GM23248 (cell line): Measurements from ENCODE around the gene GABBR2. TPM values are rescaled to one million over a fixed set of nuclear protein-coding genes. Genes with fewer than 3 reads are reported as not detected.

Source experiments
- DNase-seq: peaks from one replicate; pipeline ENCODE4 v3.0.0-alpha.2; 2015
- H2AFZ ChIP-seq: fragments of 200-600 bp; sonication (generic); 2 replicates; pipeline ENCODE4 v1.6.1; 2016; ENCODE audit warnings: antibody characterized with exemption
- H3F3A ChIP-seq: fragments of 200-600 bp; sonication (generic); 2 replicates; pipeline ENCODE4 v1.6.1; 2016; ENCODE audit warnings: mild to moderate bottlenecking, antibody characterized with exemption, mixed run types; ENCODE audit not compliant: insufficient read depth
- H3K27ac ChIP-seq: fragments of 200-600 bp; sonication (generic); 2 replicates; pipeline ENCODE4 v1.5.1; 2016; ENCODE audit warnings: mild to moderate bottlenecking
- H3K27me3 ChIP-seq: fragments of 200-600 bp; sonication (generic); replicated peaks from 2 replicates; pipeline ENCODE4 v1.6.1; 2016; ENCODE audit warnings: mild to moderate bottlenecking; ENCODE audit not compliant: insufficient read depth
- H3K36me3 ChIP-seq: fragments of 200-600 bp; sonication (generic); 2 replicates; pipeline ENCODE4 v1.6.1; 2016; ENCODE audit warnings: low read depth, mild to moderate bottlenecking
- H3K4me1 ChIP-seq: fragments of 200-600 bp; sonication (generic); 2 replicates; pipeline ENCODE4 v1.6.1; 2016; ENCODE audit warnings: mild to moderate bottlenecking; ENCODE audit not compliant: insufficient read depth
- H3K4me2 ChIP-seq: fragments of 200-600 bp; sonication (generic); one replicate; pipeline ENCODE4 v1.6.1; 2016; ENCODE audit warnings: mild to moderate bottlenecking; ENCODE audit not compliant: unreplicated experiment
- H3K4me3 ChIP-seq: fragments of 200-600 bp; sonication (generic); 2 replicates; pipeline ENCODE4 v1.5.1; 2016; ENCODE audit warnings: mild to moderate bottlenecking
- H3K79me2 ChIP-seq: fragments of 200-600 bp; sonication (generic); 2 replicates; pipeline ENCODE4 v1.6.1; 2016; ENCODE audit warnings: mild to moderate bottlenecking; ENCODE audit not compliant: insufficient read depth
- H3K9ac ChIP-seq: fragments of 200-600 bp; sonication (generic); 2 replicates; pipeline ENCODE4 v1.6.1; 2016; ENCODE audit warnings: mild to moderate bottlenecking
- H3K9me2 ChIP-seq: fragments of 200-600 bp; sonication (generic); 2 replicates; pipeline ENCODE4 v1.6.1; 2016; ENCODE audit warnings: mixed run types, mild to moderate bottlenecking, moderate library complexity; ENCODE audit not compliant: insufficient read depth
- H3K9me3 ChIP-seq: fragments of 200-600 bp; sonication (generic); one replicate; pipeline ENCODE4 v1.6.1; 2017; ENCODE audit warnings: low read depth
- H4K20me1 ChIP-seq: fragments of 200-600 bp; sonication (generic); 2 replicates; pipeline ENCODE4 v1.6.0; 2016; ENCODE audit not compliant: insufficient read depth
- EZH2 ChIP-seq: fragments of 200-600 bp; sonication (generic); IDR thresholded peaks from 2 replicates; pipeline ENCODE4 v1.6.1; 2018; ENCODE audit warnings: antibody characterized with exemption, mild to moderate bottlenecking; ENCODE audit not compliant: insufficient read depth, poor library complexity, severe bottlenecking
- EZH2phosphoT487 ChIP-seq: fragments of 200-600 bp; sonication (generic); IDR thresholded peaks from 2 replicates; pipeline ENCODE4 v1.6.1; 2018; ENCODE audit warnings: antibody characterized with exemption, moderate library complexity, mild to moderate bottlenecking, low read depth; ENCODE audit not compliant: insufficient read depth
- WGBS, 2 experiments: methylation state at CpG; one replicate each; pipeline ENCODE4 v1.1.6; 2015 to 2017; ENCODE audit warnings: low lambda C conversion rate in 2 of 2, low coverage in 1 of 2; ENCODE audit errors: missing lambda C conversion rate in 2 of 2; 5-methylcytosine and 5-hydroxymethylcytosine counted together
- in situ Hi-C: fragments of 300-500 bp; cut with MboI; formaldehyde crosslinking; loops from 2 replicates; pipeline ENCODE4 v1.15.0; 2020
- polyA plus RNA-seq: library from polyadenylated mRNA; unstranded; fragments of >200 nt; fragmentation: Nextera tagmentation; extraction: Ambion mirVana; gene quantifications from 2 replicates; pipeline ENCODE4 v1.2.1, GENCODE V29; 2016
- total RNA-seq: library from RNA; depleted of rRNA; stranded (reverse); fragments of >200 nt; shearing (Covaris generic); gene quantifications from 2 replicates; pipeline ENCODE4 v1.2.3, GENCODE V29; 2014

Gene GABBR2
- total and polyA plus RNA-seq, 2 experiments from 2014 or later, result 7.5 to 13.4 TPM

GRCh38 chr9:98455256-98456155 is 253.2 kb downstream of the GABBR2 start:
- Histone ChIP-seq H4K20me1 (no peaks in the 10 kb centered on the region), H3K9me2 (no peaks in the 10 kb centered on the region), H2AFZ (no peak overlapping the region), H3K9me3 (no peaks in the 10 kb centered on the region), H3K27me3 (no peaks in the 10 kb centered on the region), H3K27ac (peak overlapping the region; percentile 87), H3K4me2 (peak overlapping the region; percentile 64), H3K79me2 (no peaks in the 10 kb centered on the region), H3K4me3 (peak overlapping the region; percentile 12; the same call in 1 of the 2 replicates), H3K4me1 (peaks cover 61% of the 10 kb centered on the region), H3F3A (peaks cover 56% of the 10 kb centered on the region), H3K36me3 (peaks cover 7% of the 10 kb centered on the region; the same call in 1 of the 2 replicates), H3K9ac (peak overlapping the region; percentile 45)
- 18 to 19% methylated on average over 12 of the region's 12 CpGs for WGBS, 2 experiments
- TF ChIP-seq EZH2, result no peak
- TF ChIP-seq EZH2phosphoT487, result no peak
- in situ Hi-C loops, result no loop called here
- DNase-seq, result peak; percentile 96

- no peaks in the 10 kb centered on the region for H3K36me3 ChIP-seq
- no peak overlapping the region for H3K9ac ChIP-seq
- no peaks in the 10 kb centered on the region for H3K9me3 ChIP-seq
- 77 to 78% methylated on average over 16 of the region's 16 CpGs for WGBS, 2 experiments
- H3K4me1 ChIP-seq, result peaks cover 68% of the 10 kb centered on the region
- H3K79me2 ChIP-seq, result no peaks in the 10 kb centered on the region
- no peaks in the 10 kb centered on the region for H4K20me1 ChIP-seq
- no peaks in the 10 kb centered on the region for H3K27me3 ChIP-seq
- no peaks in the 10 kb centered on the region for H3K9me2 ChIP-seq
- peak; percentile 70 for DNase-seq
- H3K4me2 ChIP-seq, result no peak overlapping the region
- H2AFZ ChIP-seq, result no peak overlapping the region
- in situ Hi-C loops, result no loop called here
- H3K27ac ChIP-seq, result no peak overlapping the region
- peaks cover 63% of the 10 kb centered on the region for H3F3A ChIP-seq
- no peak overlapping the region for H3K4me3 ChIP-seq
- TF ChIP-seq EZH2phosphoT487 (no peak), EZH2 (no peak)
Measured at GRCh38 chr9:98453589-98454311, 255.0 kb downstream of the GABBR2 start.

- Histone ChIP-seq H3K9me3 (no peaks in the 10 kb centered on the region), H3K4me2 (no peak overlapping the region), H2AFZ (no peak overlapping the region), H3F3A (peaks cover 46% of the 10 kb centered on the region), H3K79me2 (no peaks in the 10 kb centered on the region), H4K20me1 (no peaks in the 10 kb centered on the region), H3K9me2 (no peaks in the 10 kb centered on the region), H3K27ac (no peak overlapping the region), H3K36me3 (no peaks in the 10 kb centered on the region), H3K9ac (no peak overlapping the region), H3K4me3 (no peak overlapping the region), H3K4me1 (peaks cover 52% of the 10 kb centered on the region), H3K27me3 (no peaks in the 10 kb centered on the region)
- WGBS, 2 experiments, result 56 to 69% methylated on average over 1 of the region's 1 CpG
- no peak for DNase-seq
- in situ Hi-C loops, result no loop called here
- no peak for TF ChIP-seq EZH2
- no peak for TF ChIP-seq EZH2phosphoT487
Measured at GRCh38 chr9:98451576-98451975, 257.2 kb downstream of the GABBR2 start.

- H4K20me1 ChIP-seq, result no peaks in the 10 kb centered on the region
Measured at GRCh38 chr9:98450496-98450895, 258.2 kb downstream of the GABBR2 start.

More at GRCh38 chr9:98450496-98450895, 258.2 kb downstream of the GABBR2 start:
- Histone ChIP-seq H3K36me3 (no peaks in the 10 kb centered on the region), H3K4me2 (peak overlapping the region; percentile 32), H3K4me1 (peaks cover 42% of the 10 kb centered on the region), H3K27me3 (no peaks in the 10 kb centered on the region), H3K9me3 (no peaks in the 10 kb centered on the region), H2AFZ (no peak overlapping the region), H3K27ac (peak overlapping the region; percentile 86), H3K9ac (peak overlapping the region; percentile 45), H3F3A (peaks cover 35% of the 10 kb centered on the region), H3K4me3 (peak overlapping the region; percentile 12; the same call in 1 of the 2 replicates), H3K9me2 (no peaks in the 10 kb centered on the region), H3K79me2 (no peaks in the 10 kb centered on the region)
- in situ Hi-C loops, result no loop called here
- DNase-seq, result peak; percentile 92
- TF ChIP-seq EZH2phosphoT487 (0 out of 2 replicates have a peak, but pooled peaks have one; percentile 54), EZH2 (no peak)
- 0 to 2% methylated on average over 2 of the region's 2 CpGs for WGBS, 2 experiments
